ENCODE data around the gene GGT6.

GGT6 gene

GRCh38 chr17:4543557-4544026 lies 16.8 kb downstream of the GGT6 start:
- TF ChIP-seq CTCF (IDR thresholded peaks at IDR 0.05; ENCODE audit: insufficient read depth, low read length) (no peak), SPI1 (IDR thresholded peaks at IDR 0.05; ENCODE audit: borderline replicate concordance, low read depth) (no peak), GABPA (IDR thresholded peaks at IDR 0.05; ENCODE audit: low read depth) (no peak), REST (IDR thresholded peaks at IDR 0.05; ENCODE audit: insufficient replicate concordance, low read depth) (no peak), POLR2AphosphoS5 (IDR thresholded peaks at IDR 0.05; ENCODE audit: low read depth) (no peak)
- Histone ChIP-seq H3K27ac (replicated peaks) (no peak overlapping the region), H3K4me3 (replicated peaks; ENCODE audit: insufficient read depth, low read length) (no peak overlapping the region), H3K27me3 (ENCODE audit: insufficient read depth, poor library complexity, severe bottlenecking) (no peaks in the 10 kb centered on the region)
- DNase-seq (ENCODE audit: low read depth in 1 of 2, low spot score in 1 of 2), result no peak

GRCh38 chr17:4542726-4543191 lies 17.6 kb downstream of the GGT6 start:
- H3K4me3 ChIP-seq (replicated peaks; ENCODE audit: insufficient read depth, low read length), result no peak overlapping the region
- no peak overlapping the region for H3K27ac ChIP-seq (replicated peaks)
- H3K27me3 ChIP-seq (ENCODE audit: insufficient read depth, poor library complexity, severe bottlenecking), result no peaks in the 10 kb centered on the region
- no peak for TF ChIP-seq POLR2AphosphoS5 (IDR thresholded peaks at IDR 0.05; ENCODE audit: low read depth)
- no peak for DNase-seq (ENCODE audit: low read depth in 1 of 2, low spot score in 1 of 2)

- Histone ChIP-seq H3K4me3 (replicated peaks; ENCODE audit: insufficient read depth, low read length) (no peak overlapping the region), H3K27ac (replicated peaks) (no peak overlapping the region), H3K27me3 (ENCODE audit: insufficient read depth, poor library complexity, severe bottlenecking) (no peaks in the 10 kb centered on the region)
- DNase-seq (ENCODE audit: low read depth in 1 of 2, low spot score in 1 of 2), result no peak
- TF ChIP-seq POLR2AphosphoS5 (IDR thresholded peaks at IDR 0.05; ENCODE audit: low read depth) (no peak), GABPA (IDR thresholded peaks at IDR 0.05; ENCODE audit: low read depth) (no peak)
These were observed 18.2 kb downstream of the GGT6 start for GRCh38 chr17:4542003-4542725.

GRCh38 chr17:4541328-4542002 lies 18.9 kb downstream of the GGT6 start:
- no peak for TF ChIP-seq POLR2AphosphoS5 (IDR thresholded peaks at IDR 0.05; ENCODE audit: low read depth)
- no peak overlapping the region for H3K27ac ChIP-seq (replicated peaks)

GRCh38 chr17:4540687-4541327 lies 19.6 kb downstream of the GGT6 start:
- Histone ChIP-seq H3K4me3 (replicated peaks; ENCODE audit: insufficient read depth, low read length) (no peak overlapping the region), H3K27ac (replicated peaks) (no peak overlapping the region), H3K27me3 (ENCODE audit: insufficient read depth, poor library complexity, severe bottlenecking) (no peaks in the 10 kb centered on the region)
- DNase-seq (ENCODE audit: low read depth in 1 of 2, low spot score in 1 of 2), result no peak
- TF ChIP-seq REST (IDR thresholded peaks at IDR 0.05; ENCODE audit: insufficient replicate concordance, low read depth), result no peak

More at GRCh38 chr17:4541328-4542002, 18.9 kb downstream of the GGT6 start:
- Histone ChIP-seq H3K27me3 (ENCODE audit: insufficient read depth, poor library complexity, severe bottlenecking) (no peaks in the 10 kb centered on the region), H3K4me3 (replicated peaks; ENCODE audit: insufficient read depth, low read length) (no peak overlapping the region)
- DNase-seq (ENCODE audit: low read depth in 1 of 2, low spot score in 1 of 2), result no peak

All from HL-60 (cell line).